ENCODE data around the gene PTBP3.

DNA sequence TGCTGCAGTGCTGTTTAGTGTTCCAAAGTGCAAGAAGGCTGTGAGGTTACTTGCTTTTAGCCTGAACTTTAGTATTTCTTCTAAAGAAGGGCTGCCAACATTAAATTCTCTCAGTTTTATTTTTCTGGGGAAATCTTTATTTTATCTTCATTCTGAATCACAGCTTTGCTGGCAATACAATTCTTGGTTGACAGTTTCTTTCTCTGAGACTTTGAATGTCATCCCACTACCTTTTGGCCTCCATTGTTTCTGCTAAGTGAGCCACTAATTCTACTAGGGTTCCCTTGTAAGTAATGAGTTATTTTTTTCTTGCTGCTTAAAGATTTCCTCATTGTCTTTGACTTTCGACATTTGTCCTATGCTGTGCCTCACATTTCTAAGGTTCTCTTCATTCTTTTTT is 126.0 kb downstream of the PTBP3 start:
- TF ChIP-seq, protein P1, sequence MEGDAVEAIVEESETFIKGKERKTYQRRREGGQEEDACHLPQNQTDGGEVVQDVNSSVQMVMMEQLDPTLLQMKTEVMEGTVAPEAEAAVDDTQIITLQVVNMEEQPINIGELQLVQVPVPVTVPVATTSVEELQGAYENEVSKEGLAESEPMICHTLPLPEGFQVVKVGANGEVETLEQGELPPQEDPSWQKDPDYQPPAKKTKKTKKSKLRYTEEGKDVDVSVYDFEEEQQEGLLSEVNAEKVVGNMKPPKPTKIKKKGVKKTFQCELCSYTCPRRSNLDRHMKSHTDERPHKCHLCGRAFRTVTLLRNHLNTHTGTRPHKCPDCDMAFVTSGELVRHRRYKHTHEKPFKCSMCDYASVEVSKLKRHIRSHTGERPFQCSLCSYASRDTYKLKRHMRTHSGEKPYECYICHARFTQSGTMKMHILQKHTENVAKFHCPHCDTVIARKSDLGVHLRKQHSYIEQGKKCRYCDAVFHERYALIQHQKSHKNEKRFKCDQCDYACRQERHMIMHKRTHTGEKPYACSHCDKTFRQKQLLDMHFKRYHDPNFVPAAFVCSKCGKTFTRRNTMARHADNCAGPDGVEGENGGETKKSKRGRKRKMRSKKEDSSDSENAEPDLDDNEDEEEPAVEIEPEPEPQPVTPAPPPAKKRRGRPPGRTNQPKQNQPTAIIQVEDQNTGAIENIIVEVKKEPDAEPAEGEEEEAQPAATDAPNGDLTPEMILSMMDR (IDR thresholded peaks at IDR 0.05), result no peak
- no peak for TF ChIP-seq POLR2A (IDR thresholded peaks at IDR 0.05)
